SK-N-SH treated with all-trans-retinoic acid at 6 μM for 48 hours (cell line): ENCODE results near the gene DNAAF8.

Source experiments
- ATAC-seq: fragments of 200-7000 bp; cut with Tn5 transposase; 3 replicates; pipeline ENCODE4 v1.9.1; 2020; ENCODE audit warnings: mild to moderate bottlenecking, moderate library complexity
- ARNTL ChIP-seq: fragments of 450-650 bp; formaldehyde crosslinking; IDR thresholded peaks from 2 replicates; pipeline ENCODE4 v1.5.0; 2020; ENCODE audit warnings: low read depth, mild to moderate bottlenecking, moderate library complexity, borderline replicate concordance
- CSDC2 ChIP-seq: fragments of 250-450 bp; sonication (Bioruptor Pico); IDR thresholded peaks from 2 replicates; pipeline ENCODE4 v1.5.0; 2020; ENCODE audit warnings: mild to moderate bottlenecking, moderate library complexity
- CSRNP3 ChIP-seq: fragments of 250-450 bp; sonication (Bioruptor Pico); IDR thresholded peaks from 2 replicates; pipeline ENCODE4 v1.5.1; 2021; ENCODE audit warnings: mild to moderate bottlenecking, moderate library complexity
- ESRRG ChIP-seq: fragments of 250-450 bp; sonication (Bioruptor Pico); IDR thresholded peaks from 2 replicates; pipeline ENCODE4 v1.6.1; 2021; ENCODE audit warnings: mild to moderate bottlenecking
- GLIS3 ChIP-seq: fragments of 250-450 bp; sonication (Bioruptor Pico); IDR thresholded peaks from 2 replicates; pipeline ENCODE4 v1.5.0; 2020; ENCODE audit warnings: mild to moderate bottlenecking, moderate library complexity
- ISL1 ChIP-seq: fragments of 250-450 bp; sonication (Bioruptor Pico); IDR thresholded peaks from 2 replicates; pipeline ENCODE4 v2.1.2; 2022; ENCODE audit warnings: mild to moderate bottlenecking, moderate library complexity
- OSR1 ChIP-seq: fragments of 250-450 bp; sonication (Bioruptor Pico); IDR thresholded peaks from 2 replicates; pipeline ENCODE4 v1.8.0; 2022; ENCODE audit warnings: moderate library complexity, mild to moderate bottlenecking, inconsistent platforms
- PATZ1 ChIP-seq: fragments of 250-450 bp; sonication (Bioruptor Pico); IDR thresholded peaks from 2 replicates; pipeline ENCODE4 v1.8.0; 2020; ENCODE audit warnings: mild to moderate bottlenecking, moderate library complexity, borderline replicate concordance
- POU6F1 ChIP-seq: fragments of 250-450 bp; sonication (Bioruptor Pico); IDR thresholded peaks from 2 replicates; pipeline ENCODE4 v1.8.0; 2021; ENCODE audit warnings: low read depth, mild to moderate bottlenecking, moderate library complexity, borderline replicate concordance
- PPARA ChIP-seq: fragments of 250-450 bp; sonication (Bioruptor Pico); IDR thresholded peaks from 2 replicates; pipeline ENCODE4 v1.5.0; 2020; ENCODE audit warnings: mild to moderate bottlenecking, borderline replicate concordance
- RARB ChIP-seq: fragments of 250-450 bp; sonication (Bioruptor Pico); IDR thresholded peaks from 2 replicates; pipeline ENCODE4 v1.8.0; 2021; ENCODE audit warnings: mild to moderate bottlenecking, moderate library complexity
- SNAI2 ChIP-seq: fragments of 250-450 bp; sonication (Bioruptor Pico); IDR thresholded peaks from 2 replicates; pipeline ENCODE4 v1.5.0; 2020; ENCODE audit warnings: mild to moderate bottlenecking, moderate library complexity
- TCF4 ChIP-seq: fragments of 250-450 bp; sonication (Bioruptor Pico); IDR thresholded peaks from 2 replicates; pipeline ENCODE4 v1.8.0; 2021; ENCODE audit warnings: mild to moderate bottlenecking, moderate library complexity, borderline replicate concordance
- TOX ChIP-seq: fragments of 250-450 bp; sonication (Bioruptor Pico); IDR thresholded peaks from 2 replicates; pipeline ENCODE4 v1.8.0; 2021; ENCODE audit warnings: mild to moderate bottlenecking, moderate library complexity, borderline replicate concordance
- TSHZ2 ChIP-seq: fragments of 250-450 bp; sonication (Bioruptor Pico); IDR thresholded peaks from 2 replicates; pipeline ENCODE4 v1.5.0; 2020; ENCODE audit warnings: mild to moderate bottlenecking, moderate library complexity
- ZC3H10 ChIP-seq: fragments of 250-450 bp; sonication (Bioruptor Pico); IDR thresholded peaks from 2 replicates; pipeline ENCODE4 v1.5.1; 2021; ENCODE audit warnings: mild to moderate bottlenecking, moderate library complexity
- ZFP3 ChIP-seq: fragments of 250-450 bp; sonication (Bioruptor Pico); IDR thresholded peaks from 2 replicates; pipeline ENCODE4 v1.5.0; 2020; ENCODE audit warnings: mild to moderate bottlenecking, moderate library complexity
- ZFP30 ChIP-seq: fragments of 450-650 bp; formaldehyde crosslinking; IDR thresholded peaks from 2 replicates; pipeline ENCODE4 v1.5.0; 2022; ENCODE audit warnings: mild to moderate bottlenecking, moderate library complexity
- ZNF565 ChIP-seq: fragments of 450-650 bp; formaldehyde crosslinking; conservative IDR thresholded peaks from 2 replicates; pipeline ENCODE4 v1.5.0; 2020; ENCODE audit warnings: low read depth, mild to moderate bottlenecking, moderate library complexity
- ZNF8 ChIP-seq: fragments of 450-650 bp; formaldehyde crosslinking; IDR thresholded peaks from 2 replicates; pipeline ENCODE4 v1.5.0; 2020; ENCODE audit warnings: mild to moderate bottlenecking, moderate library complexity

DNAAF8 gene

GRCh38 chr16:4734063-4734729 lies at the start of gene DNAAF8, which contains the start of gene ANKS3:
TSS of gene DNAAF8 (plus strand) at chr16:4734537. CDS start at chr16:4736515, 1,978 bp downstream.
TSS of gene ANKS3 (minus strand) at chr16:4734271. CDS start at chr16:4730149, 4,122 bp downstream.
- ATAC-seq: peak; percentile 98
- TF ChIP-seq TSHZ2 (CRISPR knock-in tag) (no peak), ARNTL (no peak), PPARA (CRISPR knock-in tag) (no peak), ISL1 (CRISPR knock-in tag) (no peak), ZC3H10 (CRISPR knock-in tag) (no peak), RARB (CRISPR knock-in tag) (no peak)

- no peak for ATAC-seq
- TF ChIP-seq ZNF8 (CRISPR knock-in tag): no peak
- TF ChIP-seq TOX (CRISPR knock-in tag): no peak
- TF ChIP-seq ZNF565 (CRISPR knock-in tag): no peak
- TF ChIP-seq ZFP3 (CRISPR knock-in tag): no peak
- TF ChIP-seq PATZ1: no peak
- no peak for TF ChIP-seq ZC3H10 (CRISPR knock-in tag)
- no peak for TF ChIP-seq RARB (CRISPR knock-in tag)
- no peak for TF ChIP-seq OSR1
- no peak for TF ChIP-seq ARNTL
- no peak for TF ChIP-seq GLIS3 (CRISPR knock-in tag)
- no peak for TF ChIP-seq SNAI2 (CRISPR knock-in tag)
- TF ChIP-seq PPARA (CRISPR knock-in tag): no peak
- TF ChIP-seq TCF4 (CRISPR knock-in tag): no peak
- no peak for TF ChIP-seq POU6F1 (CRISPR knock-in tag)
- TF ChIP-seq CSRNP3 (CRISPR knock-in tag): no peak
- TF ChIP-seq TSHZ2 (CRISPR knock-in tag): no peak
- no peak for TF ChIP-seq CSDC2 (CRISPR knock-in tag)
- TF ChIP-seq ISL1 (CRISPR knock-in tag): no peak
Measured at GRCh38 chr16:4684763-4685162, 49.6 kb upstream of the DNAAF8 start.

GRCh38 chr16:4685292-4685691 lies 49.0 kb upstream of the DNAAF8 start:
- ATAC-seq: no peak
- no peak for TF ChIP-seq PPARA (CRISPR knock-in tag)
- TF ChIP-seq TCF4 (CRISPR knock-in tag): no peak
- no peak for TF ChIP-seq ZFP3 (CRISPR knock-in tag)
- no peak for TF ChIP-seq ZNF565 (CRISPR knock-in tag)
- TF ChIP-seq ESRRG (CRISPR knock-in tag): no peak
- no peak for TF ChIP-seq RARB (CRISPR knock-in tag)
- no peak for TF ChIP-seq CSRNP3 (CRISPR knock-in tag)
- no peak for TF ChIP-seq SNAI2 (CRISPR knock-in tag)
- no peak for TF ChIP-seq TSHZ2 (CRISPR knock-in tag)
- no peak for TF ChIP-seq ZFP30 (CRISPR knock-in tag)
